Panc1 (cell line): ENCODE results near the gene CPLANE1. TPM values are rescaled to one million over a fixed set of nuclear protein-coding genes. Genes with fewer than 3 reads are reported as not detected.
"Not testable (repeated sequence)": the region's sequence is repeated elsewhere in the genome, so short reads cannot be mapped to it uniquely, and the experiment has no call there.

Source experiments
- ATAC-seq: fragments of 200-7000 bp; cut with Tn5 transposase; 2 replicates; pipeline ENCODE4 v1.9.1; 2020; ENCODE audit warnings: mild to moderate bottlenecking, moderate library complexity
- BruUV-seq: library from RNA; stranded (reverse); fragments of 400-500 nt; replicated peaks from 2 replicates; lab custom pipeline; 2021; lab: Mats Ljungman, UMichigan
- CTCF ChIA-PET: fragments of 300-600 bp; sonication (Branson Sonifier 250); formaldehyde crosslinking; loops from one replicate; lab custom pipeline; 2022; ENCODE audit warnings: antibody characterized with exemption; lab: Charles Lee
- POLR2A ChIA-PET: fragments of 300-600 bp; sonication (Branson Sonifier 250); formaldehyde crosslinking; loops from one replicate; lab custom pipeline; 2022; ENCODE audit warnings: antibody characterized with exemption; lab: Charles Lee
- DNase-seq: peaks from one replicate; pipeline ENCODE4 v3.0.0-alpha.2; 2010; ENCODE audit warnings: low read depth, low spot score
- H3K27ac ChIP-seq: 2 replicates; pipeline ENCODE4 v1.5.1; 2011; ENCODE audit warnings: mild to moderate bottlenecking, low read length, inconsistent platforms
- H3K27me3 ChIP-seq: fragments of 200-500 bp; sonication (Bioruptor generic); 2 replicates; pipeline ENCODE4 v1.6.0; 2014; ENCODE audit warnings: low read length, inconsistent platforms; ENCODE audit not compliant: control insufficient read depth, insufficient read depth
- H3K36me3 ChIP-seq: fragments of 200-500 bp; sonication (Bioruptor generic); 2 replicates; pipeline ENCODE4 v1.5.1; 2014; ENCODE audit warnings: inconsistent platforms, mild to moderate bottlenecking, low read length, moderate library complexity; ENCODE audit not compliant: control insufficient read depth, insufficient read depth
- H3K4me1 ChIP-seq: 2 replicates; pipeline ENCODE4 v1.5.1; 2011; ENCODE audit warnings: inconsistent platforms, mild to moderate bottlenecking, low read length, moderate library complexity; ENCODE audit not compliant: control insufficient read depth, insufficient read depth
- H3K4me3 ChIP-seq, 2 experiments: 2 replicates each; pipeline ENCODE4 v1.5.1; 2011 to 2012; ENCODE audit warnings: low read depth in 2 of 2, low read length in 2 of 2, mild to moderate bottlenecking in 2 of 2, inconsistent platforms in 1 of 2, moderate library complexity in 1 of 2
- H3K9me3 ChIP-seq: fragments of 200-500 bp; sonication (Bioruptor generic); 2 replicates; pipeline ENCODE4 v1.5.1; 2014; ENCODE audit warnings: low read depth, mild to moderate bottlenecking, inconsistent platforms, low read length, moderate library complexity; ENCODE audit not compliant: control insufficient read depth, insufficient read depth
- CTCF ChIP-seq: fragments of 450-650 bp; IDR thresholded peaks from 2 replicates; pipeline ENCODE4 v1.5.1; 2017; ENCODE audit warnings: mild to moderate bottlenecking
- POLR2AphosphoS5 ChIP-seq: IDR thresholded peaks from 2 replicates; pipeline ENCODE4 v1.6.1; 2012; ENCODE audit warnings: mild to moderate bottlenecking, low read depth, low read length, moderate library complexity
- SIN3A ChIP-seq: IDR thresholded peaks from 2 replicates; pipeline ENCODE4 v1.6.1; 2012; ENCODE audit warnings: low read depth, mild to moderate bottlenecking, low read length, moderate library complexity, borderline replicate concordance; ENCODE audit not compliant: insufficient read depth
- TCF7L2 ChIP-seq: IDR thresholded peaks from 2 replicates; pipeline ENCODE4 v1.6.1; 2011; ENCODE audit warnings: mild to moderate bottlenecking, low read depth, low read length, inconsistent platforms
- in situ Hi-C: cut with HindIII; loops from 2 replicates; pipeline ENCODE4 v1.10.0; 2016; ENCODE audit warnings: low sequenced_read_pairs, low pct_unique_long_range_greater_than_20kb
- intact Hi-C: fragments of 100-400 bp; cut with micrococcal nuclease; formaldehyde crosslinking; loops from one replicate; pipeline ENCODE4 v1.10.0; 2022; ENCODE audit not compliant: unreplicated experiment
- total RNA-seq: library from RNA; stranded (reverse); gene quantifications from one replicate; pipeline ENCODE4 v1.2.1, GENCODE V29; 2021; ENCODE audit not compliant: unreplicated experiment
- TF ChIP-seq, protein P1 (sequence below), 2 experiments: IDR thresholded peaks; 2 replicates each; pipeline ENCODE4 v1.6.1; 2011 to 2012; ENCODE audit warnings: low read depth in 2 of 2, control low read depth in 1 of 2, low read length in 1 of 2, mild to moderate bottlenecking in 1 of 2, moderate library complexity in 1 of 2; ENCODE audit not compliant: insufficient read depth in 1 of 2

Gene CPLANE1
- total RNA-seq, 1 experiment from 2014 or later: 18.1 TPM

GRCh38 chr5:37275511-37275910, 26.3 kb upstream of the CPLANE1 start:
- intact Hi-C loops (no loop called here), in situ Hi-C loops (no loop called here)
- H3K4me3 ChIP-seq: no peak overlapping the region
- CTCF ChIA-PET: no interaction called here
- POLR2A ChIA-PET: no interaction called here
- no peak overlapping the region for H3K27ac ChIP-seq
- DNase-seq (no peak), ATAC-seq (no peak)
- H3K9me3 ChIP-seq: peaks cover 6% of the 10 kb centered on the region
- H3K27me3 ChIP-seq: no peaks in the 10 kb centered on the region
- TF ChIP-seq SIN3A (no peak), CTCF (no peak), TCF7L2 (no peak), POLR2AphosphoS5 (no peak)
- TF ChIP-seq, protein P1, sequence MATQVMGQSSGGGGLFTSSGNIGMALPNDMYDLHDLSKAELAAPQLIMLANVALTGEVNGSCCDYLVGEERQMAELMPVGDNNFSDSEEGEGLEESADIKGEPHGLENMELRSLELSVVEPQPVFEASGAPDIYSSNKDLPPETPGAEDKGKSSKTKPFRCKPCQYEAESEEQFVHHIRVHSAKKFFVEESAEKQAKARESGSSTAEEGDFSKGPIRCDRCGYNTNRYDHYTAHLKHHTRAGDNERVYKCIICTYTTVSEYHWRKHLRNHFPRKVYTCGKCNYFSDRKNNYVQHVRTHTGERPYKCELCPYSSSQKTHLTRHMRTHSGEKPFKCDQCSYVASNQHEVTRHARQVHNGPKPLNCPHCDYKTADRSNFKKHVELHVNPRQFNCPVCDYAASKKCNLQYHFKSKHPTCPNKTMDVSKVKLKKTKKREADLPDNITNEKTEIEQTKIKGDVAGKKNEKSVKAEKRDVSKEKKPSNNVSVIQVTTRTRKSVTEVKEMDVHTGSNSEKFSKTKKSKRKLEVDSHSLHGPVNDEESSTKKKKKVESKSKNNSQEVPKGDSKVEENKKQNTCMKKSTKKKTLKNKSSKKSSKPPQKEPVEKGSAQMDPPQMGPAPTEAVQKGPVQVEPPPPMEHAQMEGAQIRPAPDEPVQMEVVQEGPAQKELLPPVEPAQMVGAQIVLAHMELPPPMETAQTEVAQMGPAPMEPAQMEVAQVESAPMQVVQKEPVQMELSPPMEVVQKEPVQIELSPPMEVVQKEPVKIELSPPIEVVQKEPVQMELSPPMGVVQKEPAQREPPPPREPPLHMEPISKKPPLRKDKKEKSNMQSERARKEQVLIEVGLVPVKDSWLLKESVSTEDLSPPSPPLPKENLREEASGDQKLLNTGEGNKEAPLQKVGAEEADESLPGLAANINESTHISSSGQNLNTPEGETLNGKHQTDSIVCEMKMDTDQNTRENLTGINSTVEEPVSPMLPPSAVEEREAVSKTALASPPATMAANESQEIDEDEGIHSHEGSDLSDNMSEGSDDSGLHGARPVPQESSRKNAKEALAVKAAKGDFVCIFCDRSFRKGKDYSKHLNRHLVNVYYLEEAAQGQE (IDR thresholded peaks at IDR 0.05; ENCODE audit: insufficient read depth in 1 of 2, low read depth in 2 of 2, low read length in 1 of 2): no peak
- H3K4me1 ChIP-seq: no peaks in the 10 kb centered on the region
- no peaks in the 10 kb centered on the region for H3K36me3 ChIP-seq
- BruUV-seq: no TSS peak

DNA sequence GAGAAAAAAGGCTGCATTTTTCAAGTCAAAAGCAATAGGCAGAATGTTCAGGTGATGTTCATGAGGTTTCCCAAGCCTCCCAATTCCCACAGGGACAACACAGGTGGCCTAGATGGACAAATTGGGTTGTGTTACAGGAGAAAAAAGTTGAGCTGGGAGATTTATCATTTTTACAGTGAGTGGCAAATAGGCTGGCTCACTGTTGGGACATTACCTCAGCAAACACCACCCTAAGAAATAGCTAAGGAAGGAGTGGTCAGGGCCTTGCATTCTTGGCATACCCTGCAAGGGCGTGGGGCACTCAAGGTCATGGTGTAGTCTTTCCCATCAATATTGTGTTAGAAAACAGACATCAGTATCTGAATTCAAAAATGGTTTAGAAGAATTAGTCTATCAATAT, 23.3 kb upstream of the CPLANE1 start:
- in situ Hi-C loops (no loop called here), intact Hi-C loops (no loop called here)
- ATAC-seq: no peak
- H3K36me3 ChIP-seq: no peaks in the 10 kb centered on the region
- no peaks in the 10 kb centered on the region for H3K4me1 ChIP-seq
- no peak for DNase-seq
- H3K27me3 ChIP-seq: no peaks in the 10 kb centered on the region
- ChIA-PET POLR2A (no interaction called here), CTCF (no interaction called here)
- H3K9me3 ChIP-seq: no peaks in the 10 kb centered on the region
- TF ChIP-seq TCF7L2: no peak
- TF ChIP-seq, protein P1 (IDR thresholded peaks at IDR 0.05; ENCODE audit: insufficient read depth in 1 of 2, low read depth in 2 of 2, low read length in 1 of 2): no peak
- TF ChIP-seq POLR2AphosphoS5: no peak
- TF ChIP-seq CTCF: no peak
- no peak for TF ChIP-seq SIN3A
- no TSS peak for BruUV-seq
- H3K27ac ChIP-seq: no peak overlapping the region
- H3K4me3 ChIP-seq: no peak overlapping the region

GRCh38 chr5:37268100-37268499, 18.9 kb upstream of the CPLANE1 start:
- intact Hi-C loops, H3K27ac ChIP-seq, H3K4me3 ChIP-seq, BruUV-seq, ATAC-seq, DNase-seq, CTCF ChIA-PET, H3K9me3 ChIP-seq, in situ Hi-C loops, H3K27me3 ChIP-seq, H3K36me3 ChIP-seq, H3K4me1 ChIP-seq: not testable (repeated sequence)
- POLR2A ChIA-PET: interaction anchor here (0.6 kb wide), 1 partner anchor 106 kb away, joined by 7 read pairs; no protein-coding TSS in a partner anchor
